SU-DHL-6 (cell line): ENCODE data around the gene LYL1.

Experiments
- H2AFZ ChIP-seq: fragments of 200-600 bp; sonication (generic); 2 replicates; pipeline ENCODE4 v1.6.1; 2014; ENCODE audit warnings: low read depth, mild to moderate bottlenecking, moderate library complexity, mixed read lengths, antibody characterized with exemption, low read length; ENCODE audit not compliant: severe bottlenecking
- H3F3A ChIP-seq: fragments of 200-600 bp; shearing (Covaris generic); 2 replicates; pipeline ENCODE4 v1.6.0; 2016; ENCODE audit warnings: antibody characterized with exemption, mild to moderate bottlenecking; ENCODE audit not compliant: insufficient read depth
- H3K27ac ChIP-seq: fragments of 200-600 bp; sonication (generic); 2 replicates; pipeline ENCODE4 v1.5.1; 2016; ENCODE audit warnings: low read depth, mild to moderate bottlenecking, low read length, moderate library complexity, mixed read lengths
- H3K27me3 ChIP-seq: fragments of 200-600 bp; sonication (generic), shearing (Covaris generic); 2 replicates; pipeline ENCODE4 v1.6.0; 2014; ENCODE audit warnings: mild to moderate bottlenecking, low read length
- H3K36me3 ChIP-seq: fragments of 200-600 bp; sonication (generic); 2 replicates; pipeline ENCODE4 v1.6.1; 2014; ENCODE audit warnings: mild to moderate bottlenecking, low read length, mixed read lengths
- H3K4me2 ChIP-seq: fragments of 300-600, 200-600 bp; shearing (Covaris generic), sonication (generic); 2 replicates; pipeline ENCODE4 v1.6.0; 2014; ENCODE audit warnings: low read length, low read depth, mild to moderate bottlenecking; ENCODE audit not compliant: poor library complexity, severe bottlenecking
- H3K4me3 ChIP-seq: fragments of 200-600 bp; sonication (generic); 2 replicates; pipeline ENCODE4 v1.5.1; 2014; ENCODE audit warnings: antibody characterized with exemption, low read length, mild to moderate bottlenecking, mixed read lengths; ENCODE audit not compliant: insufficient read depth, poor library complexity, severe bottlenecking
- H3K79me2 ChIP-seq: fragments of 200-600 bp; sonication (generic); 2 replicates; pipeline ENCODE4 v1.6.1; 2014; ENCODE audit warnings: mild to moderate bottlenecking, low read length, moderate library complexity; ENCODE audit not compliant: insufficient read depth
- H3K9ac ChIP-seq: fragments of 200-600 bp; sonication (generic); 2 replicates; pipeline ENCODE4 v1.7.0; 2014; ENCODE audit warnings: mild to moderate bottlenecking, low read length
- H3K9me2 ChIP-seq: fragments of 200-600 bp; sonication (generic); replicated peaks from 2 replicates; pipeline ENCODE4 v1.6.1; 2014; ENCODE audit warnings: low read length; ENCODE audit not compliant: insufficient read depth
- H3K9me3 ChIP-seq: fragments of 200-600 bp; sonication (generic); 2 replicates; pipeline ENCODE4 v1.6.1; 2014; ENCODE audit warnings: low read length, mixed read lengths; ENCODE audit not compliant: insufficient read depth
- H4K20me1 ChIP-seq: fragments of 200-600 bp; sonication (generic); 2 replicates; pipeline ENCODE4 v1.6.1; 2014; ENCODE audit warnings: low read depth, mild to moderate bottlenecking, antibody characterized with exemption, low read length, moderate library complexity, mixed read lengths
- CTCF ChIP-seq: fragments of 200-600 bp; sonication (generic); IDR thresholded peaks from one replicate; pipeline ENCODE4 v1.5.1; 2017; ENCODE audit warnings: antibody characterized with exemption, mild to moderate bottlenecking, low read length, moderate library complexity; ENCODE audit not compliant: insufficient read depth, poor library complexity, severe bottlenecking
- EZH2phosphoT487 ChIP-seq: fragments of 200-600 bp; sonication (generic), shearing (Covaris generic); conservative IDR thresholded peaks from 2 replicates; pipeline ENCODE4 v1.6.1; 2018; ENCODE audit warnings: mild to moderate bottlenecking, antibody characterized with exemption, low read length, moderate library complexity, mixed read lengths

The LYL1 gene

GRCh38 chr19:13127811-13128575 lies 25.3 kb upstream of the LYL1 start:
- H3K9me2 ChIP-seq: no peaks in the 10 kb centered on the region
- H3K79me2 ChIP-seq: peaks cover 57% of the 10 kb centered on the region
- H3F3A ChIP-seq: no peaks in the 10 kb centered on the region
- H2AFZ ChIP-seq: no peak overlapping the region
- no peak overlapping the region for H3K4me3 ChIP-seq
- H3K27me3 ChIP-seq: no peaks in the 10 kb centered on the region
- H3K27ac ChIP-seq: no peak overlapping the region
- no peak overlapping the region for H3K9ac ChIP-seq
- no peaks in the 10 kb centered on the region for H3K36me3 ChIP-seq
- no peaks in the 10 kb centered on the region for H3K9me3 ChIP-seq
- TF ChIP-seq EZH2phosphoT487 (no peak), CTCF (no peak)
- H4K20me1 ChIP-seq: no peaks in the 10 kb centered on the region
- H3K4me2 ChIP-seq: no peak overlapping the region

- Histone ChIP-seq H3K27me3 (no peaks in the 10 kb centered on the region), H3K4me2 (no peak overlapping the region), H3F3A (no peaks in the 10 kb centered on the region), H2AFZ (no peak overlapping the region), H3K9me3 (no peaks in the 10 kb centered on the region), H4K20me1 (no peaks in the 10 kb centered on the region), H3K79me2 (peaks cover 58% of the 10 kb centered on the region), H3K27ac (no peak overlapping the region), H3K9ac (no peak overlapping the region), H3K36me3 (no peaks in the 10 kb centered on the region), H3K9me2 (no peaks in the 10 kb centered on the region), H3K4me3 (no peak overlapping the region)
- TF ChIP-seq EZH2phosphoT487: no peak
These were observed 24.4 kb upstream of the LYL1 start for GRCh38 chr19:13127051-13127450.

GRCh38 chr19:13122980-13123957 lies 20.6 kb upstream of the LYL1 start:
- no peak overlapping the region for H3K4me3 ChIP-seq
- TF ChIP-seq EZH2phosphoT487: no peak
- TF ChIP-seq CTCF: no peak
- no peaks in the 10 kb centered on the region for H3K9me3 ChIP-seq
- H3K27ac ChIP-seq: no peak overlapping the region
- H3K27me3 ChIP-seq: no peaks in the 10 kb centered on the region
- no peak overlapping the region for H3K4me2 ChIP-seq
- H3K9me2 ChIP-seq: no peaks in the 10 kb centered on the region
- H2AFZ ChIP-seq: no peak overlapping the region
- H3K36me3 ChIP-seq: no peaks in the 10 kb centered on the region
- no peaks in the 10 kb centered on the region for H3F3A ChIP-seq
- H3K79me2 ChIP-seq: peaks cover 75% of the 10 kb centered on the region
- no peaks in the 10 kb centered on the region for H4K20me1 ChIP-seq
- H3K9ac ChIP-seq: no peak overlapping the region
